Activated naive CD4-positive, alpha-beta T cell treated with Interleukin-2 at 50 U/mL for 16 hours (primary cell): Measurements from ENCODE around the gene ATP9A.

Source experiments
- DNase-seq: peaks from one replicate; pipeline ENCODE4 v3.0.0-alpha.2; 2020

ATP9A gene

GRCh38 chr20:51567622-51568021 is 200.6 kb downstream of the ATP9A start:
- DNase-seq: no peak

GRCh38 chr20:51566594-51566993 is 201.6 kb downstream of the ATP9A start:
- DNase-seq: no peak

GRCh38 chr20:51565298-51566144 is 202.7 kb downstream of the ATP9A start:
- DNase-seq: no peak

GRCh38 chr20:51563486-51564332 is 204.5 kb downstream of the ATP9A start:
- peak; percentile 33 for DNase-seq

- no peak for DNase-seq
These were observed 205.1 kb downstream of the ATP9A start for GRCh38 chr20:51563174-51563485.

- peak; percentile 19 for DNase-seq
These were observed 205.6 kb downstream of the ATP9A start for GRCh38 chr20:51562332-51563173.

GRCh38 chr20:51562027-51562331 is 206.2 kb downstream of the ATP9A start:
- DNase-seq: no peak

- no peak for DNase-seq
These were observed 207.5 kb downstream of the ATP9A start for GRCh38 chr20:51560550-51561307.

- DNase-seq: no peak
These were observed 208.1 kb downstream of the ATP9A start for GRCh38 chr20:51560042-51560441.

GRCh38 chr20:51554538-51555165 is 213.5 kb downstream of the ATP9A start:
- no peak for DNase-seq

GRCh38 chr20:51553897-51554486 is 214.2 kb downstream of the ATP9A start:
- DNase-seq: no peak

- DNase-seq: no peak
These were observed 217.0 kb downstream of the ATP9A start for GRCh38 chr20:51551186-51551585.

GRCh38 chr20:51549474-51549873 is 218.7 kb downstream of the ATP9A start:
- DNase-seq: no peak

- no peak for DNase-seq
These were observed 220.2 kb downstream of the ATP9A start for GRCh38 chr20:51547951-51548350.
